ENCODE data around the gene SUPT5H. TPM values are rescaled to one million over a fixed set of nuclear protein-coding genes. Genes with fewer than 3 reads are reported as not detected.

The SUPT5H gene
- total and polyA plus RNA-seq, 2 of the 13 experiments (the other 11 are each of a cell fraction or from before 2014, with no cell fraction given) = 48.2 to 51.7 TPM

GRCh38 chr19:39409208-39410016 lies 36.0 kb upstream of the SUPT5H start (continued):
- TF ChIP-seq SMC3 (IDR thresholded peaks at IDR 0.05; ENCODE audit: low read length) = no peak
- no peak for TF ChIP-seq SKIL (CRISPR knock-in tag; IDR thresholded peaks at IDR 0.05; ENCODE audit: borderline replicate concordance)
- TF ChIP-seq TSC22D2 (CRISPR knock-in tag; IDR thresholded peaks at IDR 0.05; ENCODE audit: borderline replicate concordance) = peak; percentile 15; the same call in 1 of the 2 replicates
- TF ChIP-seq PBX3 (CRISPR knock-in tag; IDR thresholded peaks at IDR 0.05; ENCODE audit: borderline replicate concordance) = no peak
- peak; percentile 83 for TF ChIP-seq ETV5 (CRISPR knock-in tag; IDR thresholded peaks at IDR 0.05; ENCODE audit: borderline replicate concordance)
- TF ChIP-seq ZNF670 (CRISPR knock-in tag; IDR thresholded peaks at IDR 0.05; ENCODE audit: borderline replicate concordance) = peak; percentile 25; the same call in 1 of the 2 replicates
- no peak for TF ChIP-seq HMG20B (CRISPR knock-in tag; conservative IDR thresholded peaks at IDR 0.05)
- no peak for TF ChIP-seq CEBPZ (IDR thresholded peaks at IDR 0.05; ENCODE audit: low read length)
- peak; percentile 88 for TF ChIP-seq GABPB1 (CRISPR knock-in tag; IDR thresholded peaks at IDR 0.05)
- TF ChIP-seq SP4 (CRISPR knock-in tag; IDR thresholded peaks at IDR 0.05) = peak; percentile 7; the same call in 1 of the 2 replicates
- TF ChIP-seq SYNCRIP (IDR thresholded peaks at IDR 0.05; ENCODE audit: insufficient read depth, low read depth, low read length) = no peak
- TF ChIP-seq HBP1 (CRISPR knock-in tag; IDR thresholded peaks at IDR 0.05; ENCODE audit: low read depth) = no peak
- TF ChIP-seq ZGPAT (CRISPR knock-in tag; IDR thresholded peaks at IDR 0.05) = no peak
- no peak for TF ChIP-seq MED13 (CRISPR knock-in tag; IDR thresholded peaks at IDR 0.05)
- no peak for TF ChIP-seq ISL2 (CRISPR knock-in tag; IDR thresholded peaks at IDR 0.05)
- peak; percentile 73; the same call in 1 of the 2 replicates for TF ChIP-seq ZIK1 (CRISPR knock-in tag; IDR thresholded peaks at IDR 0.05; ENCODE audit: borderline replicate concordance, low read depth)
- TF ChIP-seq MATR3 (CRISPR knock-in tag; IDR thresholded peaks at IDR 0.05) = no peak
